Measurements from ENCODE around the gene XG. TPM values are rescaled to one million over a fixed set of nuclear protein-coding genes. Genes with fewer than 3 reads are reported as not detected.

XG gene
- total RNA-seq, 2 donors from 2014 or later: 0.26 TPM; not detected in 1

DNA sequence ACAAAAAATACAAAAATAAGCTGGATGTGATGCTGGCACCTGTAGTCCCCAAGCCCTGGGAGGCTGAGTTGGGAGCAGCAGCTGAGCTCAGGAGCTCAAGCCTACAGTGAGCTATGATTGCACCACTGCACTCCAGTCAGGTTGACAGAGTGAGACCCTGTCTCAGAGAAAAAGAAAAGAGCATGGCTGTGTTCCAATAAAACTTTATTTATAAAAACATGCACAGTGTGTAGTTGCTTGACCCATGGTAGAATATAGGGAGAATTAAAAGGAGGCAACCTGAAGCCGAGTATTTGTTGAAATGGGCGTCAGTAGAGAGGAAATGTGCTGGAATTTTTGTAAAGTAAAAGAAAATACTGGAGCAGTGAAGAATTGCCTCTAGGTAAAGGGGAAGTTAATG lies 103.9 kb downstream of the XG start:
- no peaks in the 10 kb centered on the region for H3K9me3 ChIP-seq
- intact Hi-C loops (cut with DNase I): no loop called here
- ATAC-seq (no peak), DNase-seq (no peak)
- no peaks in the 10 kb centered on the region for H3K27me3 ChIP-seq
- H3K27ac ChIP-seq: no peak overlapping the region
- WGBS, 2 donors: 96 to 100% methylated on average over 2 of the region's 2 CpGs
- no peaks in the 10 kb centered on the region for H3K36me3 ChIP-seq (replicated peaks in 1 of 2; ENCODE audit: insufficient read depth in 1 of 2, low read depth in 2 of 2)
- TF ChIP-seq CTCF (IDR thresholded peaks at IDR 0.05) (no peak), POLR2A (IDR thresholded peaks at IDR 0.05) (no peak)
- no peak overlapping the region for H3K4me3 ChIP-seq
- H3K4me1 ChIP-seq: no peaks in the 10 kb centered on the region

DNA sequence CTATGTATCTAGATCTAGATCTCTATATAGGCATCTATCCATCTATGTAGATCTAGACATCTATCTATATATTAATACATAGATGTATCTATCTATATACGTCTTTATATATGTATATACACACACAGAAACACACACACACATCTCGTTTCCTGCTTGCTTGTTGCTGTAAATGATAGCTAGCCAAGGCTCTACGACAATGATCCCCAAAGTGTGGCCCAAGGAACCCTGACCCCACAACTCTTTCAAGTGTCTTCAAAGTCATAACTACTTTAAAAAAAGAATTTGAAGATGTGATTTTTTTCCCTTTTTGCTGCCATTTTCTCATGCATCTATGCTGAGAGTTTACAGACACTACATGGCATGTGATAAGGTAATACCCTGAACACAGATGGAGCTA lies 105.7 kb downstream of the XG start:
- H3K36me3 ChIP-seq (replicated peaks in 1 of 2; ENCODE audit: insufficient read depth in 1 of 2, low read depth in 2 of 2): no peaks in the 10 kb centered on the region
- H3K9me3 ChIP-seq: no peaks in the 10 kb centered on the region
- TF ChIP-seq CTCF (IDR thresholded peaks at IDR 0.05) (no peak), POLR2A (IDR thresholded peaks at IDR 0.05) (no peak)
- no peaks in the 10 kb centered on the region for H3K27me3 ChIP-seq
- ATAC-seq: no peak
- 92 to 93% methylated on average over 3 of the region's 3 CpGs for WGBS, 2 donors
- no peaks in the 10 kb centered on the region for H3K4me1 ChIP-seq
- H3K27ac ChIP-seq: no peak overlapping the region
- H3K4me3 ChIP-seq: no peak overlapping the region
- DNase-seq: no peak
- intact Hi-C loops (cut with DNase I): no loop called here

- Histone ChIP-seq H3K4me3 (no peak overlapping the region), H3K27ac (no peak overlapping the region), H3K9me3 (no peaks in the 10 kb centered on the region), H3K27me3 (no peaks in the 10 kb centered on the region), H3K4me1 (no peaks in the 10 kb centered on the region), H3K36me3 (replicated peaks in 1 of 2; ENCODE audit: insufficient read depth in 1 of 2, low read depth in 2 of 2) (no peaks in the 10 kb centered on the region)
- TF ChIP-seq POLR2A (IDR thresholded peaks at IDR 0.05) (no peak), CTCF (IDR thresholded peaks at IDR 0.05) (no peak)
- intact Hi-C loops (cut with DNase I): no loop called here
- ATAC-seq (no peak), DNase-seq (no peak)
- 62 to 74% methylated on average over 1 of the region's 1 CpG for WGBS, 2 donors
Observed at GRCh38 chrX:2859197-2859797, 107.5 kb downstream of the XG start.

- no peaks in the 10 kb centered on the region for H3K27me3 ChIP-seq
- ATAC-seq (no peak), DNase-seq (no peak)
- H3K4me3 ChIP-seq: no peak overlapping the region
- H3K27ac ChIP-seq: no peak overlapping the region
- no peaks in the 10 kb centered on the region for H3K4me1 ChIP-seq
- no peaks in the 10 kb centered on the region for H3K9me3 ChIP-seq
- WGBS, 2 donors: 46 to 66% methylated on average over 4 to 8 of the region's 9 CpGs
- intact Hi-C loops (cut with DNase I): no loop called here
- H3K36me3 ChIP-seq (replicated peaks in 1 of 2; ENCODE audit: insufficient read depth in 1 of 2, low read depth in 2 of 2): no peaks in the 10 kb centered on the region
- no peak for TF ChIP-seq POLR2A (IDR thresholded peaks at IDR 0.05)
- TF ChIP-seq CTCF (IDR thresholded peaks at IDR 0.05): no peak
Observed at GRCh38 chrX:2862404-2862803, 110.6 kb downstream of the XG start.

DNA sequence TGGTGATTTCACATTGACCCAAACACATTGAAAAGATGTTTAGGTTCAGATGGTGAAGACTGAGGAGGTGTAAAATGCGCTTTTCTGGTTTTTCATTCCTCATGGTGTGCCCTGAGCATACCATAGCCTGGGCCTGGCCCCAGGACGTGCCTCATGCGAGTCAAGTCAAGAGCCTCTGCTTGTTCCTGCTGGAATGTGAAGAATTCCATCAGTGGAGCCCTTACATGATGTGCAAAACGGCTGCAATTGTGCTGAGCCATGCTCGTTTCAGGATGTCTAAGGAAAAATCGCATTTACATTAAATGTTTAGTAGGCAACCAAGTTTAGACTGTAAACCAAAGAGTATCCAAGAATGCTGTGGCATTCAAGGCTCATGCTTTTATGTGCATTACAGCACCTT lies 111.8 kb downstream of the XG start:
- intact Hi-C loops (cut with DNase I): no loop called here
- TF ChIP-seq POLR2A (IDR thresholded peaks at IDR 0.05) (no peak), CTCF (IDR thresholded peaks at IDR 0.05) (no peak)
- no peak overlapping the region for H3K4me3 ChIP-seq
- WGBS, 2 donors: 82 to 85% methylated on average over 3 to 6 of the region's 6 CpGs
- no peaks in the 10 kb centered on the region for H3K9me3 ChIP-seq
- H3K4me1 ChIP-seq: no peaks in the 10 kb centered on the region
- no peak for ATAC-seq
- H3K36me3 ChIP-seq (replicated peaks in 1 of 2; ENCODE audit: insufficient read depth in 1 of 2, low read depth in 2 of 2): no peaks in the 10 kb centered on the region
- H3K27me3 ChIP-seq: no peaks in the 10 kb centered on the region
- DNase-seq: no peak
- no peak overlapping the region for H3K27ac ChIP-seq

Measured in body of pancreas (tissue), 4 donors.